GM12878 (cell line): ENCODE measurements around the gene ART1. TPM values are rescaled to one million over a fixed set of nuclear protein-coding genes. Genes with fewer than 3 reads are reported as not detected.

Experiments used
- ATAC-seq: fragments of 200-7000 bp; cut with Tn5 transposase; 3 replicates; pipeline ENCODE4 v1.9.1; 2020; ENCODE audit warnings: mild to moderate bottlenecking, moderate library complexity
- BruUV-seq: library from RNA; stranded (reverse); fragments of 400-500 nt; replicated peaks from 2 replicates; lab custom pipeline; 2021; lab: Mats Ljungman, UMichigan
- CTCF ChIA-PET: fragments of 300-600 bp; sonication (Branson Sonifier 250); formaldehyde crosslinking; extraction: SDS; loops from one replicate; lab custom pipeline; 2021; ENCODE audit warnings: inconsistent platforms; lab: Yijun Ruan, JAX
- POLR2A ChIA-PET: fragments of 350-600 bp; formaldehyde crosslinking; extraction: SDS; loops from one replicate; lab custom pipeline; 2021; ENCODE audit warnings: inconsistent platforms; lab: Charles Lee
- RAD21 ChIA-PET: fragments of 300-600 bp; sonication (Branson Sonifier 250); formaldehyde crosslinking; loops from one replicate; lab custom pipeline; 2023; ENCODE audit warnings: antibody characterized with exemption; ENCODE audit not compliant: unreplicated experiment; lab: Charles Lee
- SMC1A ChIA-PET: fragments of 300-600 bp; sonication (Branson Sonifier 250); formaldehyde crosslinking; loops from one replicate; lab custom pipeline; 2023; ENCODE audit not compliant: unreplicated experiment, uncharacterized antibody; lab: Charles Lee
- DNase-seq: peaks from one replicate; pipeline ENCODE4 v3.0.0-alpha.2; 2011; ENCODE audit warnings: low read depth, low spot score
- FAIRE-seq: peaks from 3 replicates; lab custom pipeline; 2011; peaks lifted over from hg19 to GRCh38; lab: Jason Lieb, UNC
- H2AFZ ChIP-seq: 2 replicates; pipeline ENCODE4 v1.6.0; 2011; ENCODE audit warnings: low read depth, low read length, control low read depth; ENCODE audit not compliant: control insufficient read depth
- H3K27ac ChIP-seq: 2 replicates; pipeline ENCODE4 v1.5.1; 2011; ENCODE audit warnings: control low read depth; ENCODE audit not compliant: control insufficient read depth, insufficient read depth
- H3K27me3 ChIP-seq, 2 experiments: replicated peaks in 1 of 2; 2 replicates each; pipeline versions ENCODE4 v1.6.0 to v1.6.1; 2011; ENCODE audit warnings: low read length in 1 of 2; ENCODE audit not compliant: control insufficient read depth in 2 of 2, insufficient read depth in 2 of 2
- H3K36me3 ChIP-seq, 2 experiments: 2 replicates each; pipeline ENCODE4 v1.5.1; 2011; ENCODE audit warnings: low read length in 1 of 2; ENCODE audit not compliant: control insufficient read depth in 2 of 2, insufficient read depth in 2 of 2
- H3K4me1 ChIP-seq: 2 replicates; pipeline ENCODE4 v1.6.1; 2011; ENCODE audit warnings: mild to moderate bottlenecking, low read length, moderate library complexity, mixed read lengths; ENCODE audit not compliant: control insufficient read depth, insufficient read depth
- H3K4me2 ChIP-seq: 2 replicates; pipeline ENCODE4 v1.6.0; 2011; ENCODE audit warnings: control low read depth; ENCODE audit not compliant: control insufficient read depth, insufficient read depth
- H3K4me3 ChIP-seq: fragments of 200-600 bp; sonication (generic); 2 replicates; pipeline ENCODE4 v1.5.1; 2016
- H3K79me2 ChIP-seq: 2 replicates; pipeline ENCODE4 v1.6.0; 2011; ENCODE audit warnings: low read length; ENCODE audit not compliant: control insufficient read depth, insufficient read depth
- H3K9ac ChIP-seq: 2 replicates; pipeline ENCODE4 v1.8.0; 2011; ENCODE audit warnings: low read length, control low read depth, mixed read lengths; ENCODE audit not compliant: control insufficient read depth, insufficient read depth
- H3K9me3 ChIP-seq: replicated peaks from 3 replicates; pipeline ENCODE4 v1.5.1; 2011; ENCODE audit warnings: mild to moderate bottlenecking, low read length; ENCODE audit not compliant: control insufficient read depth, insufficient read depth
- H4K20me1 ChIP-seq: 2 replicates; pipeline ENCODE4 v1.6.0; 2011; ENCODE audit not compliant: control insufficient read depth, insufficient read depth
- ATF3 ChIP-seq: IDR thresholded peaks from 2 replicates; pipeline ENCODE4 v1.6.1; 2011; ENCODE audit warnings: low read depth, mild to moderate bottlenecking, low read length, moderate library complexity, borderline replicate concordance; ENCODE audit errors: extremely low read depth
- BCLAF1 ChIP-seq: fragments of 450-650 bp; IDR thresholded peaks from 2 replicates; pipeline ENCODE4 v1.6.1; 2017; ENCODE audit warnings: antibody characterized with exemption, mild to moderate bottlenecking, moderate library complexity
- BHLHE40 ChIP-seq, 2 experiments: fragments of 450-650 bp in 1 of 2; IDR thresholded peaks; 2 replicates each; pipeline ENCODE4 v1.6.1; 2011 to 2017; ENCODE audit warnings: low read depth in 2 of 2, borderline replicate concordance in 1 of 2, improper control_type of control experiment in 1 of 2, low read length in 1 of 2, mild to moderate bottlenecking in 1 of 2
- BMI1 ChIP-seq: fragments of 450-650 bp; IDR thresholded peaks from 2 replicates; pipeline ENCODE4 v1.6.1; 2016; ENCODE audit warnings: mild to moderate bottlenecking, moderate library complexity, borderline replicate concordance
- HCFC1 ChIP-seq: fragments of 150-350 bp; IDR thresholded peaks from 2 replicates; pipeline ENCODE4 v1.6.1; 2014; ENCODE audit warnings: low read length
- IKZF1 ChIP-seq: fragments of 450-650 bp; conservative IDR thresholded peaks from 2 replicates; pipeline ENCODE4 v1.6.1; 2017; ENCODE audit warnings: antibody characterized with exemption, mild to moderate bottlenecking
- NKRF ChIP-seq: fragments of 450-650 bp; conservative IDR thresholded peaks from 2 replicates; pipeline ENCODE4 v1.6.1; 2017; ENCODE audit warnings: mild to moderate bottlenecking, moderate library complexity
- RELB ChIP-seq: fragments of 450-650 bp; IDR thresholded peaks from 2 replicates; pipeline ENCODE4 v1.6.1; 2017; ENCODE audit warnings: low read depth, mild to moderate bottlenecking, moderate library complexity
- REST ChIP-seq: IDR thresholded peaks from 2 replicates; pipeline ENCODE4 v1.6.1; 2012; ENCODE audit warnings: mild to moderate bottlenecking, low read depth, low read length
- RFX5 ChIP-seq: IDR thresholded peaks from 2 replicates; pipeline ENCODE4 v1.6.1; 2011; ENCODE audit warnings: low read depth, low read length, improper control_type of control experiment
- TBL1XR1 ChIP-seq: IDR thresholded peaks from 2 replicates; pipeline ENCODE4 v1.6.1; 2012; ENCODE audit warnings: low read depth, low read length, improper control_type of control experiment
- ZNF24 ChIP-seq: fragments of 450-650 bp; IDR thresholded peaks from 2 replicates; pipeline ENCODE4 v1.6.1; 2017; ENCODE audit warnings: antibody characterized with exemption, mild to moderate bottlenecking
- WGBS: methylation state at CpG from one replicate; pipeline ENCODE4 v1.1.6; 2016; ENCODE audit warnings: low lambda C conversion rate; ENCODE audit not compliant: insufficient replicate concordance, insufficient coverage; ENCODE audit errors: missing lambda C conversion rate; 5-methylcytosine and 5-hydroxymethylcytosine counted together
- in situ Hi-C: fragments of 300-500 bp; cut with MboI; formaldehyde crosslinking; loops from 9 replicates; pipeline ENCODE4 v1.14.3; 2018; ENCODE audit warnings: mixed read lengths
- intact Hi-C: fragments of 100-400 bp; cut with micrococcal nuclease; formaldehyde crosslinking; loops from one replicate; pipeline ENCODE4 v1.14.2; 2022; ENCODE audit not compliant: unreplicated experiment
- polyA plus RNA-seq, 11 experiments: library from polyadenylated mRNA; depleted of rRNA in 4 of 11; unstranded in 6 of 11; stranded (reverse) in 5 of 11; fragments of >200 nt; fragmentation: Nextera tagmentation in 4 of 11; fragmentation: Illumina TruSeq in 1 of 11; extraction: Ambion mirVana in 4 of 11; extraction: Trizol in 1 of 11; gene quantifications; 1 replicate in 1 of 11; 2 replicates in 10 of 11; pipeline versions ENCODE4 v1.2.1 to v1.2.3, GENCODE V29; 2011 to 2016; ENCODE audit warnings: inconsistent platforms in 2 of 11, missing spikeins in 2 of 11, low read depth in 1 of 11
- total RNA-seq, 4 experiments: library from RNA; depleted of rRNA in 3 of 4; stranded (reverse); fragments of >200 nt in 3 of 4; fragmentation: Illumina TruSeq in 1 of 4; extraction: Trizol in 1 of 4; gene quantifications; 2 replicates each; pipeline versions ENCODE4 v1.2.1 to v1.2.3, GENCODE V29; 2013 to 2021

ART1 gene
- total and polyA plus RNA-seq, 10 of the 15 experiments (the other 5 are each of a cell fraction or from before 2014, with no cell fraction given) = not detected

GRCh38 chr11:3685923-3686322, 41.0 kb downstream of the ART1 start (continued):
- TF ChIP-seq BCLAF1 = no peak

- H2AFZ ChIP-seq = no peak overlapping the region
- DNase-seq (no peak), ATAC-seq (no peak), FAIRE-seq (no peak)
- ChIA-PET RAD21 (no interaction called here), SMC1A (interaction anchor here (1.6 kb wide), 1 partner anchor 122 kb away, joined by 3 read pairs; the partner anchor contains the start of gene PGAP2), POLR2A (no interaction called here), CTCF (no interaction called here)
- 60% methylated on average over 4 of the region's 4 CpGs for WGBS
- no peak overlapping the region for H3K27ac ChIP-seq
- H3K4me2 ChIP-seq = no peak overlapping the region
- peaks cover 9 to 43% of the 10 kb centered on the region in 2 experiments for H3K36me3 ChIP-seq
- no peak overlapping the region for H3K4me3 ChIP-seq
- intact Hi-C loops (no loop called here), in situ Hi-C loops (no loop called here)
- H3K9ac ChIP-seq = no peak overlapping the region
- H3K27me3 ChIP-seq = no peaks in the 10 kb centered on the region
- no peaks in the 10 kb centered on the region for H4K20me1 ChIP-seq
- H3K79me2 ChIP-seq = no peaks in the 10 kb centered on the region
- no peaks in the 10 kb centered on the region for H3K4me1 ChIP-seq
- no TSS peak for BruUV-seq
- no peaks in the 10 kb centered on the region for H3K9me3 ChIP-seq
- no peak for TF ChIP-seq RELB
- TF ChIP-seq HCFC1 = no peak
- no peak for TF ChIP-seq RFX5
- TF ChIP-seq NKRF = no peak
- TF ChIP-seq ZNF24 = no peak
- TF ChIP-seq BHLHE40 (IDR thresholded peaks at IDR 0.05; ENCODE audit: borderline replicate concordance in 1 of 2, low read depth in 2 of 2, low read length in 1 of 2) = no peak
- TF ChIP-seq TBL1XR1 = no peak
- no peak for TF ChIP-seq REST
- no peak for TF ChIP-seq IKZF1
- TF ChIP-seq BMI1 = no peak
- no peak for TF ChIP-seq ATF3
These were observed 41.8 kb downstream of the ART1 start for GRCh38 chr11:3686751-3687150.
